Medulla oblongata (tissue), 1 donor: ENCODE measurements around the gene MAN1C1.

Source experiments
- DNase-seq: peaks from one replicate; pipeline ENCODE4 v3.0.0-alpha.2; 2015; ENCODE audit errors: extremely low spot score

MAN1C1 gene

GRCh38 chr1:25616095-25616986 lies at the start of gene MAN1C1:
Gene MAN1C1 (plus strand): TSS chr1:25616791. CDS start chr1:25617798, 1,007 bp downstream.
- DNase-seq = peak; percentile 95

- no peak for DNase-seq
Observed at GRCh38 chr1:25567710-25568089, 48.9 kb upstream of the MAN1C1 start.

- DNase-seq = peak; percentile 46
Observed at GRCh38 chr1:25568090-25568833, 48.3 kb upstream of the MAN1C1 start.

- DNase-seq = no peak
Observed at GRCh38 chr1:25568834-25569596, 47.6 kb upstream of the MAN1C1 start.

GRCh38 chr1:25569597-25570396 lies 46.8 kb upstream of the MAN1C1 start:
- DNase-seq = no peak

- no peak for DNase-seq
Observed at GRCh38 chr1:25570798-25571521, 45.6 kb upstream of the MAN1C1 start.

GRCh38 chr1:25571522-25571970 lies 45.0 kb upstream of the MAN1C1 start:
- DNase-seq = no peak

- DNase-seq = no peak
Observed at GRCh38 chr1:25572107-25572506, 44.5 kb upstream of the MAN1C1 start.

- no peak for DNase-seq
Observed at GRCh38 chr1:25572708-25573590, 43.6 kb upstream of the MAN1C1 start.

- no peak for DNase-seq
Observed at GRCh38 chr1:25573591-25573930, 43.0 kb upstream of the MAN1C1 start.

GRCh38 chr1:25573961-25574360 lies 42.6 kb upstream of the MAN1C1 start:
- DNase-seq = no peak

- no peak for DNase-seq
Observed at GRCh38 chr1:25575191-25575590, 41.4 kb upstream of the MAN1C1 start.

- no peak for DNase-seq
Observed at GRCh38 chr1:25576459-25577133, 40.0 kb upstream of the MAN1C1 start.

GRCh38 chr1:25577134-25577920 lies 39.3 kb upstream of the MAN1C1 start:
- no peak for DNase-seq

- DNase-seq = no peak
Observed at GRCh38 chr1:25579292-25580252, 37.0 kb upstream of the MAN1C1 start.

- DNase-seq = no peak
Observed at GRCh38 chr1:25580927-25581326, 35.7 kb upstream of the MAN1C1 start.

GRCh38 chr1:25581764-25582163 lies 34.8 kb upstream of the MAN1C1 start:
- no peak for DNase-seq
